Spleen (tissue), 7 donors: ENCODE measurements around the gene KIAA0825.

Source experiments
- POLR2A ChIP-seq, 3 donors: fragments of 450-650 bp; IDR thresholded peaks; one replicate each; pipeline ENCODE4 v1.5.1; 2017; ENCODE audit warnings: antibody characterized with exemption in 3 of 3, mild to moderate bottlenecking in 1 of 3
- TF ChIP-seq, protein P1 (sequence below), 11 experiments: fragments of 200-600 bp in 7 of 11; fragments of 450-650 bp in 4 of 11; sonication (generic) in 4 of 11; IDR thresholded peaks in 8 of 11; conservative IDR thresholded peaks in 3 of 11; 1 replicate in 7 of 11; 2 replicates in 4 of 11; pipeline versions ENCODE4 v1.4.0 to v1.8.0; 2016 to 2021; ENCODE audit warnings: antibody characterized with exemption in 11 of 11, inconsistent platforms in 4 of 11, mild to moderate bottlenecking in 1 of 11
- donor health status: DM: no; HTN: no; CAD: no; lungs with moderate emphysema.
- donor health status: DM: no; HTN: no; CAD: no.
- donor health status: DM: no; HTN: no; CAD: no.

DNA sequence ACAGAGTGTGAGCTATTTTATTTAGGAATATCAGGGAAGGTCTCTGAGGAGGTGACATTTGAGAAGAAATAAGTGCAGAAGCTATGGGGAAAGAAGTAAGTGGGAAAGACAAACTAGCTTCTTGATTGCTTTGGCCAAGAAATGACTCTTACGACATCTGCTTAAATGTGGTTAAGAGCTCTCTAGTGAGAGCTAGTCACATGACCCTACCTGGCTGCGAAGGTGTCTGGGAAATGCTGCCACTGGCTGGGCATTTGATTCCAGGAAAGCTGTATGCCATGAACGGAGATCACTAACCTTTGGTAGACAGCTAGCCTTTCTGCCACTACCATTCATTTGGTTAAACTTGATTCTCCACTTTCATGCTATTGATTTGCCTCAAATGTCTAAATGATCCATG lies 80.1 kb downstream of the KIAA0825 start:
- no peak for TF ChIP-seq POLR2A (IDR thresholded peaks at IDR 0.05)
- TF ChIP-seq, protein P1, sequence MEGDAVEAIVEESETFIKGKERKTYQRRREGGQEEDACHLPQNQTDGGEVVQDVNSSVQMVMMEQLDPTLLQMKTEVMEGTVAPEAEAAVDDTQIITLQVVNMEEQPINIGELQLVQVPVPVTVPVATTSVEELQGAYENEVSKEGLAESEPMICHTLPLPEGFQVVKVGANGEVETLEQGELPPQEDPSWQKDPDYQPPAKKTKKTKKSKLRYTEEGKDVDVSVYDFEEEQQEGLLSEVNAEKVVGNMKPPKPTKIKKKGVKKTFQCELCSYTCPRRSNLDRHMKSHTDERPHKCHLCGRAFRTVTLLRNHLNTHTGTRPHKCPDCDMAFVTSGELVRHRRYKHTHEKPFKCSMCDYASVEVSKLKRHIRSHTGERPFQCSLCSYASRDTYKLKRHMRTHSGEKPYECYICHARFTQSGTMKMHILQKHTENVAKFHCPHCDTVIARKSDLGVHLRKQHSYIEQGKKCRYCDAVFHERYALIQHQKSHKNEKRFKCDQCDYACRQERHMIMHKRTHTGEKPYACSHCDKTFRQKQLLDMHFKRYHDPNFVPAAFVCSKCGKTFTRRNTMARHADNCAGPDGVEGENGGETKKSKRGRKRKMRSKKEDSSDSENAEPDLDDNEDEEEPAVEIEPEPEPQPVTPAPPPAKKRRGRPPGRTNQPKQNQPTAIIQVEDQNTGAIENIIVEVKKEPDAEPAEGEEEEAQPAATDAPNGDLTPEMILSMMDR (IDR thresholded peaks at IDR 0.05 in 8 of 11, conservative IDR thresholded peaks at IDR 0.05 in 3 of 11), result no peak
